HL-60 (cell line): Measurements from ENCODE around the gene ZG16.

Source experiments
- DNase-seq, 2 experiments: peaks; one replicate each; pipeline ENCODE4 v3.0.0-alpha.2; 2010 to 2020; ENCODE audit warnings: low read depth in 1 of 2, low spot score in 1 of 2
- H3K27ac ChIP-seq: fragments of 250-450 bp; sonication (Bioruptor Pico); replicated peaks from 2 replicates; pipeline ENCODE4 v1.5.1; 2020; ENCODE audit warnings: mild to moderate bottlenecking, moderate library complexity
- H3K27me3 ChIP-seq: fragments of 250-450 bp; sonication (Bioruptor Pico); 2 replicates; pipeline ENCODE4 v1.5.1; 2021; ENCODE audit warnings: mild to moderate bottlenecking, moderate library complexity; ENCODE audit not compliant: insufficient read depth, poor library complexity, severe bottlenecking
- H3K4me3 ChIP-seq: replicated peaks from 2 replicates; pipeline ENCODE4 v1.5.1; 2011; ENCODE audit warnings: mild to moderate bottlenecking, control low read depth, low read length; ENCODE audit not compliant: insufficient read depth
- CTCF ChIP-seq: IDR thresholded peaks from one replicate; pipeline ENCODE4 v1.5.1; 2011; ENCODE audit warnings: low read length, control low read depth, inconsistent platforms; ENCODE audit not compliant: insufficient read depth
- GABPA ChIP-seq: IDR thresholded peaks from 2 replicates; pipeline ENCODE4 v1.6.1; 2012; ENCODE audit warnings: low read depth
- POLR2AphosphoS5 ChIP-seq: IDR thresholded peaks from 2 replicates; pipeline ENCODE4 v1.6.1; 2012; ENCODE audit warnings: low read depth
- SPI1 ChIP-seq: IDR thresholded peaks from 2 replicates; pipeline ENCODE4 v1.6.1; 2012; ENCODE audit warnings: low read depth, mild to moderate bottlenecking, borderline replicate concordance
- TF ChIP-seq, protein P1 (sequence below): IDR thresholded peaks from 2 replicates; pipeline ENCODE4 v1.6.1; 2012; ENCODE audit warnings: low read depth; ENCODE audit not compliant: insufficient replicate concordance

ZG16 gene

GRCh38 chr16:29824589-29825144 lies 46.6 kb downstream of the ZG16 start:
- H3K27me3 ChIP-seq = no peaks in the 10 kb centered on the region
- no peak for DNase-seq
- no peak overlapping the region for H3K4me3 ChIP-seq
- TF ChIP-seq POLR2AphosphoS5 = 0 out of 2 replicates have a peak, but pooled peaks have one; percentile 16
- TF ChIP-seq CTCF = no peak
- H3K27ac ChIP-seq = no peak overlapping the region

GRCh38 chr16:29825145-29826044 lies 47.3 kb downstream of the ZG16 start:
- TF ChIP-seq GABPA (no peak), CTCF (no peak)
- TF ChIP-seq, protein P1, sequence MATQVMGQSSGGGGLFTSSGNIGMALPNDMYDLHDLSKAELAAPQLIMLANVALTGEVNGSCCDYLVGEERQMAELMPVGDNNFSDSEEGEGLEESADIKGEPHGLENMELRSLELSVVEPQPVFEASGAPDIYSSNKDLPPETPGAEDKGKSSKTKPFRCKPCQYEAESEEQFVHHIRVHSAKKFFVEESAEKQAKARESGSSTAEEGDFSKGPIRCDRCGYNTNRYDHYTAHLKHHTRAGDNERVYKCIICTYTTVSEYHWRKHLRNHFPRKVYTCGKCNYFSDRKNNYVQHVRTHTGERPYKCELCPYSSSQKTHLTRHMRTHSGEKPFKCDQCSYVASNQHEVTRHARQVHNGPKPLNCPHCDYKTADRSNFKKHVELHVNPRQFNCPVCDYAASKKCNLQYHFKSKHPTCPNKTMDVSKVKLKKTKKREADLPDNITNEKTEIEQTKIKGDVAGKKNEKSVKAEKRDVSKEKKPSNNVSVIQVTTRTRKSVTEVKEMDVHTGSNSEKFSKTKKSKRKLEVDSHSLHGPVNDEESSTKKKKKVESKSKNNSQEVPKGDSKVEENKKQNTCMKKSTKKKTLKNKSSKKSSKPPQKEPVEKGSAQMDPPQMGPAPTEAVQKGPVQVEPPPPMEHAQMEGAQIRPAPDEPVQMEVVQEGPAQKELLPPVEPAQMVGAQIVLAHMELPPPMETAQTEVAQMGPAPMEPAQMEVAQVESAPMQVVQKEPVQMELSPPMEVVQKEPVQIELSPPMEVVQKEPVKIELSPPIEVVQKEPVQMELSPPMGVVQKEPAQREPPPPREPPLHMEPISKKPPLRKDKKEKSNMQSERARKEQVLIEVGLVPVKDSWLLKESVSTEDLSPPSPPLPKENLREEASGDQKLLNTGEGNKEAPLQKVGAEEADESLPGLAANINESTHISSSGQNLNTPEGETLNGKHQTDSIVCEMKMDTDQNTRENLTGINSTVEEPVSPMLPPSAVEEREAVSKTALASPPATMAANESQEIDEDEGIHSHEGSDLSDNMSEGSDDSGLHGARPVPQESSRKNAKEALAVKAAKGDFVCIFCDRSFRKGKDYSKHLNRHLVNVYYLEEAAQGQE = no peak
- Histone ChIP-seq H3K27me3 (no peaks in the 10 kb centered on the region), H3K4me3 (no peak overlapping the region), H3K27ac (no peak overlapping the region)
- DNase-seq = no peak

GRCh38 chr16:29826342-29826695 lies 48.3 kb downstream of the ZG16 start:
- Histone ChIP-seq H3K27me3 (no peaks in the 10 kb centered on the region), H3K27ac (no peak overlapping the region), H3K4me3 (no peak overlapping the region)
- TF ChIP-seq GABPA (no peak), SPI1 (no peak), CTCF (no peak), POLR2AphosphoS5 (no peak)
- TF ChIP-seq, protein P1 = no peak
- no peak for DNase-seq
